Activated CD4-positive, CD25-positive, alpha-beta regulatory T cell treated with anti-CD3 and anti-CD28 coated beads, Interleukin-2, amount 50 U/mL, for 16 hours (primary cell): Measurements from ENCODE around the gene TAF11L2.
"Not testable (repeated sequence)": the region's sequence is repeated elsewhere in the genome, so short reads cannot be mapped to it uniquely, and the experiment has no call there.

Experiments
- DNase-seq: peaks from one replicate; pipeline ENCODE4 v3.0.0-alpha.2; 2020; ENCODE audit warnings: low read depth, low spot score

Gene TAF11L2

GRCh38 chr5:17497931-17498330, at the start of gene TAF11L2:
Gene TAF11L2 (plus strand): TSS chr5:17498231.
- DNase-seq: not testable (repeated sequence)

- DNase-seq: no peak
Observed at GRCh38 chr5:17448877-17449276, 49.2 kb upstream of the TAF11L2 start.

- DNase-seq: no peak
Observed at GRCh38 chr5:17452936-17453335, 45.1 kb upstream of the TAF11L2 start.

GRCh38 chr5:17455942-17456341, 42.1 kb upstream of the TAF11L2 start:
- no peak for DNase-seq

- no peak for DNase-seq
Observed at GRCh38 chr5:17461793-17462192, 36.2 kb upstream of the TAF11L2 start.

GRCh38 chr5:17463653-17464052, 34.4 kb upstream of the TAF11L2 start:
- DNase-seq: no peak

- no peak for DNase-seq
Observed at GRCh38 chr5:17470064-17470463, 28.0 kb upstream of the TAF11L2 start.

GRCh38 chr5:17475064-17475463, 23.0 kb upstream of the TAF11L2 start:
- not testable (repeated sequence) for DNase-seq

GRCh38 chr5:17477043-17477442, 21.0 kb upstream of the TAF11L2 start:
- DNase-seq: no peak

- no peak for DNase-seq
Observed at GRCh38 chr5:17477573-17478265, 20.3 kb upstream of the TAF11L2 start.

- DNase-seq: no peak
Observed at GRCh38 chr5:17481378-17481777, 16.7 kb upstream of the TAF11L2 start.

GRCh38 chr5:17482790-17483189, 15.2 kb upstream of the TAF11L2 start:
- DNase-seq: no peak

- DNase-seq: not testable (repeated sequence)
Observed at GRCh38 chr5:17486464-17487173, 11.4 kb upstream of the TAF11L2 start.

- DNase-seq: no peak
Observed at GRCh38 chr5:17487174-17487512, 10.9 kb upstream of the TAF11L2 start.

GRCh38 chr5:17491257-17491656, 6.8 kb upstream of the TAF11L2 start:
- not testable (repeated sequence) for DNase-seq

- no peak for DNase-seq
Observed at GRCh38 chr5:17492770-17493169, 5.3 kb upstream of the TAF11L2 start.

GRCh38 chr5:17497446-17497845, 585 bp upstream of the TAF11L2 start:
- no peak for DNase-seq

GRCh38 chr5:17511775-17512325, 13.8 kb downstream of the TAF11L2 start:
- no peak for DNase-seq

GRCh38 chr5:17517526-17517925, 19.5 kb downstream of the TAF11L2 start:
- not testable (repeated sequence) for DNase-seq

GRCh38 chr5:17518067-17518466, 20.0 kb downstream of the TAF11L2 start, which contains the start of gene TAF11L3:
Gene TAF11L3 (plus strand): TSS chr5:17518367.
- not testable (repeated sequence) for DNase-seq

- not testable (repeated sequence) for DNase-seq
Observed at GRCh38 chr5:17519508-17519907, 21.5 kb downstream of the TAF11L2 start.

GRCh38 chr5:17521501-17521900, 23.5 kb downstream of the TAF11L2 start, which contains the start of gene TAF11L4:
Gene TAF11L4 (plus strand): TSS chr5:17521801.
- DNase-seq: not testable (repeated sequence)

- not testable (repeated sequence) for DNase-seq
Observed at GRCh38 chr5:17524935-17525334, 26.9 kb downstream of the TAF11L2 start, which contains the start of gene TAF11L5. Gene TAF11L5 (plus strand): TSS chr5:17525235.
